Subcutaneous abdominal adipose tissue (tissue), 5 donors: Measurements from ENCODE around the gene SEC14L6.

Experiments
- H3K27ac ChIP-seq: one replicate; pipeline ENCODE4 v1.7.0; 2013; ENCODE audit warnings: low read depth, mild to moderate bottlenecking, inconsistent platforms, low read length, moderate library complexity
- H3K27me3 ChIP-seq, 5 donors: one replicate each; pipeline ENCODE4 v1.7.0; 2013; ENCODE audit warnings: low read length in 5 of 5, inconsistent platforms in 1 of 5; ENCODE audit not compliant: control insufficient read depth in 5 of 5, insufficient read depth in 4 of 5
- H3K36me3 ChIP-seq, 5 donors: one replicate each; pipeline ENCODE4 v1.7.0; 2013; ENCODE audit warnings: low read length in 5 of 5; ENCODE audit not compliant: control insufficient read depth in 5 of 5, insufficient read depth in 5 of 5
- H3K4me1 ChIP-seq, 5 donors: one replicate each; pipeline ENCODE4 v1.7.0; 2013; ENCODE audit warnings: low read length in 5 of 5, mild to moderate bottlenecking in 3 of 5, moderate library complexity in 1 of 5; ENCODE audit not compliant: control insufficient read depth in 5 of 5, insufficient read depth in 5 of 5
- H3K4me3 ChIP-seq, 5 donors: one replicate each; pipeline ENCODE4 v1.7.0; 2013; ENCODE audit warnings: low read length in 5 of 5, low read depth in 1 of 5
- H3K9ac ChIP-seq, 5 donors: one replicate each; pipeline ENCODE4 v1.7.0; 2013; ENCODE audit warnings: low read length in 5 of 5, mild to moderate bottlenecking in 4 of 5, moderate library complexity in 3 of 5
- H3K9me3 ChIP-seq, 5 donors: one replicate each; pipeline ENCODE4 v1.7.0; 2013; ENCODE audit warnings: low read length in 5 of 5; ENCODE audit not compliant: control insufficient read depth in 5 of 5
- donor health status: healthy.
- donor health status: healthy.
- donor health status: healthy.
- donor health status: healthy.
- donor health status: healthy.

The SEC14L6 gene

DNA sequence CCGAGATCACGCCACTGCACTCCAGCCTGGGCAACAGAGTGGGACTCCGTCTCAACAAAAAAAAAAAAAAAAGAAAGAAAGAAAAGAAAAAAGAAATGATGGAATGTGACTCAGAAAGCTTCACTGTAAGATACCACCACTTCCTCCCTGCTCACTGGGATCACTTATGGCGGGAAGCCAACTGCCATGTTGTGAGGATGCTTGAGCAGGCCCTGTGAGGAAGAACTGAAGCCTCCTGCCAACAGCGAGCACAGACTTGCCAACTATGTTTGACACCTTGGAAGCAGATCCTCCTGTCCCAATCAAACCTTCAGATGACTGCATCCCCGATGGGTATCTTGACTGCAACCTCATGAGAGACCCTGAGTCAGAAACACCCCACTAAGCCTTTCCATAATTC lies 8.3 kb downstream of the SEC14L6 start:
- Histone ChIP-seq H3K36me3 (no peaks in the 10 kb centered on the region), H3K4me1 (peaks cover 0 to 11% (median 4%) of the 10 kb centered on the region in 5 donors), H3K9me3 (no peaks in the 10 kb centered on the region), H3K27me3 (peaks cover 13 to 23% (median 15%) of the 10 kb centered on the region in 5 donors), H3K9ac (no peak overlapping the region), H3K4me3 (no peak overlapping the region), H3K27ac (no peak overlapping the region)

- Histone ChIP-seq H3K4me1 (peaks cover 0 to 5% (median 0%) of the 10 kb centered on the region in 5 donors), H3K9me3 (no peaks in the 10 kb centered on the region), H3K27me3 (peaks cover 5 to 13% (median 9%) of the 10 kb centered on the region in 5 donors), H3K27ac (no peak overlapping the region), H3K4me3 (no peak overlapping the region), H3K36me3 (no peaks in the 10 kb centered on the region), H3K9ac (no peak overlapping the region)
These were observed 9.3 kb downstream of the SEC14L6 start for GRCh38 chr22:30537083-30537731.

- Histone ChIP-seq H3K9ac (no peak overlapping the region), H3K27ac (no peak overlapping the region), H3K4me3 (no peak overlapping the region), H3K27me3 (peaks cover 4 to 13% (median 6%) of the 10 kb centered on the region in 5 donors), H3K36me3 (no peaks in the 10 kb centered on the region), H3K4me1 (no peaks in the 10 kb centered on the region), H3K9me3 (no peaks in the 10 kb centered on the region)
These were observed 11.4 kb downstream of the SEC14L6 start for GRCh38 chr22:30535182-30535581.

DNA sequence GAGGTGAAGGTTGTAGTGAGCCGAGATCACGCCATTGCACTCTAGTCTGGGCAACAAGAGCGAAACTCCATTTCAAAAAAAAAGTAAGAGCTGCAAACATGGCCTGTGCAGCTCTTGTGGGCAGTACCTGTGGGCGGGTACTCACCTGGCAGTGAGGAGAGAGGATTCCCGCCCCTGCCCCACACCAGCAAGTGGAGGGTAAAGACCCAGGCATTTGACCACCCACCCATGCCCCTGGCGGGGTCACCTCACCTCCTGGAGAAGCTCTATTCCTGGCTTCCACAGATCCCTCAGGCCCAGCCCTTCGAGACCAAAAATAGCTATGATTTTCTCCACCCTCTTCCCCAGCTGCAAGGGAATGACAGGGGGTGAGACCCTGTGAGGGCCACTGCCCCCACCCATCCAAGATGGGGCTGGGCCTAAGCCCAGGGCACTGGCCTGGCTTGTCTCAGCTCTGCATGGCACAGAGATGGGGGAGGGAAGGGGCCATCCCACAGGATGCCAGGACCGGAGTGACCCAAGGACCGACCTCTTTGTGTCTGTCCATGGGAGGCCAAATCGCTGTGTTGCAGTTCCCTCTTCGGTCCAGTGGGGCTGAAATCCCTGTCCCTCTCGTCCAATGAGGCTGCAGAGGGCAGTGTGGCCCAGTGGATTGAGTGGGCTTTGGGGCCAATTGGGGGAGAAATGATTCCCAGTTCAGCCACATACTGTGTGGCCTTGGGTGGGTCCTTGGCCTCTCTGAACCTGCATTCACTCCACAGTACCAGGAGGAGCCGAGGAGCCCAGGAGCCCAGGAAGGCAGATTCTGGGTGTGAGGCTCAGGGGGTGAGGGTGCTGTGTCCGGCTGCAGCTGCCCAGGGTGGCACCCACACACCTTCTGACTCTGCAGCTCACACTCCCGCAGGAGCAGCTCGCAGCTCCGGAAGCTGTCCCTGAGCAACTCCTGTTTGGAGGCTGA lies 14.6 kb downstream of the SEC14L6 start:
- Histone ChIP-seq H3K9me3 (no peaks in the 10 kb centered on the region), H3K4me3 (no peak overlapping the region), H3K4me1 (no peaks in the 10 kb centered on the region), H3K36me3 (no peaks in the 10 kb centered on the region), H3K27me3 (peaks cover 0 to 5% (median 0%) of the 10 kb centered on the region in 5 donors), H3K9ac (no peak overlapping the region), H3K27ac (no peak overlapping the region)

GRCh38 chr22:30526656-30527055 lies 19.9 kb downstream of the SEC14L6 start:
- Histone ChIP-seq H3K27me3 (peaks cover 0 to 6% (median 4%) of the 10 kb centered on the region in 5 donors), H3K4me1 (no peaks in the 10 kb centered on the region), H3K27ac (no peak overlapping the region), H3K4me3 (no peak overlapping the region), H3K36me3 (no peaks in the 10 kb centered on the region), H3K9ac (no peak overlapping the region), H3K9me3 (no peaks in the 10 kb centered on the region)

GRCh38 chr22:30523646-30524489 lies 22.7 kb downstream of the SEC14L6 start:
- Histone ChIP-seq H3K27me3 (peaks cover 0 to 12% (median 8%) of the 10 kb centered on the region in 5 donors), H3K36me3 (no peaks in the 10 kb centered on the region), H3K4me3 (no peak overlapping the region), H3K4me1 (no peaks in the 10 kb centered on the region), H3K9me3 (no peaks in the 10 kb centered on the region), H3K9ac (no peak overlapping the region), H3K27ac (no peak overlapping the region)

DNA sequence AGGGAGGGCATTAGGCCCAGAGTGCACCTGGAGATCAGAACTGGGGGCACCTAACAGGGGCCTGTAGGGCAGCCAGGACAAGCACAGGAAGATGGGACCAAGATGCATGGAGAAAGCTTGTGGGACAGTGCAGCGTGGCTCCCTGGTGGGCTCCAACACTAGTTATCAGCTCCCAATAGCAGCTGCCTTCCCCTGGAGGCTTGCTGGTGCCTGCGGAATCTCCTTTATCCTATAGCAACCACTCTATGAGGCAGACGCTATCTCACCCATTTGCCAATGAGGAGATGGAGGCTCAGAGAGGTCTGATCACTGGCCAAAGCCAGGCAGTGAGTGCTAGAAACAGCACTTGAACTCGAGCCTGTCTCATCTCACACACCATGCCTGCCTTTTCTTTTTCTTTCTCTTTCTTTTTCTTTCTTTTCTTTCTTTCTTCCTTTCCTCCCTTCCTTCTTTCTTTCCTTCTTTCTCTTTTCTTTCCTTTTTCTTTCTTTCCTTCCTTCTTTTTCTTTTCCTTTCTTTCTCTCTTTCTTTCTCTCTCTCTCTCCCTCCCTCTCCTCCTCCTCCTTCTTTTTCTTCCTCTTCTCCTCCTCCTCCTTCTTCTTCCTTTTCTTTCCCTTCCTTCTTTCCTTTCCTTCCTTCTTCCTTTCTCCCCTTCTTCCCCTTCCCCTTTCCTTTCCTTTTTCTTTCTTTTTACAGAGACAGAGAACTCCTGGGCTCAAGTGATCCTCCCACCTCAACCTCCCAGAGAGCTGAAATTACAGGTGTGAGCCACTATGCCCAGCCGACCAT lies 25.0 kb downstream of the SEC14L6 start:
- no peaks in the 10 kb centered on the region for H3K4me1 ChIP-seq
- no peak overlapping the region for H3K27ac ChIP-seq
- H3K36me3 ChIP-seq = no peaks in the 10 kb centered on the region
- H3K27me3 ChIP-seq = peaks cover 0 to 12% (median 8%) of the 10 kb centered on the region in 5 donors
- no peaks in the 10 kb centered on the region for H3K9me3 ChIP-seq
- H3K4me3 ChIP-seq = no peak overlapping the region
- H3K9ac ChIP-seq = no peak overlapping the region

- Histone ChIP-seq H3K9me3 (no peaks in the 10 kb centered on the region), H3K4me1 (no peaks in the 10 kb centered on the region), H3K4me3 (no peak overlapping the region), H3K27me3 (peaks cover 0 to 11% (median 4%) of the 10 kb centered on the region in 5 donors), H3K27ac (no peak overlapping the region), H3K36me3 (no peaks in the 10 kb centered on the region), H3K9ac (no peak overlapping the region)
These were observed 26.6 kb downstream of the SEC14L6 start for GRCh38 chr22:30519842-30520425.

DNA sequence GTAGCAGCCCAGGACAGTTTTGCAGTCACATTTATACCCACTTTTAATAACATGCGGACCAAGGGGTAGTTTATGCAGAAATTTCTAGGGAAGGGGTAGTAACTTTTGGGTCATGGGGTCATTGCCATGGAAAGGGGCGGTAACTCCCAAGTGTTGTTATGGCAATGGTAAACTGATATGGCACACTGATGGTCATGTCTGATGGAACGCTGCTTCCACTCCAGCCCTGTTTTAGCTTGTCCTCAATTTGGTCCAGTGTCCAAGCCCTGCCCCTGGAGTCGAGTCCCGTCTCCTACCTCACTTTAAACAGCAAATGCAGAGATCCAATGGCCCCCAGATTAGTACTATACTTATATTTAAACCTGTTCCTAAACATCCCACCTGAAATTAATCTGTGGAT lies 29.8 kb downstream of the SEC14L6 start:
- Histone ChIP-seq H3K27ac (no peak overlapping the region), H3K9ac (no peak overlapping the region), H3K36me3 (no peaks in the 10 kb centered on the region), H3K4me3 (no peak overlapping the region), H3K9me3 (peaks cover 0 to 10% (median 7%) of the 10 kb centered on the region in 5 donors), H3K4me1 (no peaks in the 10 kb centered on the region), H3K27me3 (peaks cover 0 to 6% (median 3%) of the 10 kb centered on the region in 5 donors)
